Kidney (tissue), 14 donors: ENCODE results near the gene TXNDC5. TPM values are rescaled to one million over a fixed set of nuclear protein-coding genes. Genes with fewer than 3 reads are reported as not detected.

ENCODE experiments used
- DNase-seq, 5 donors: peaks; one replicate each; pipeline ENCODE4 v3.0.0-alpha.2; 2013 to 2020
- FAIRE-seq: peaks from 2 replicates; lab custom pipeline; 2012; peaks lifted over from hg19 to GRCh38; lab: Jason Lieb, UNC
- H3K27ac ChIP-seq, 2 donors: one replicate each; pipeline ENCODE4 v1.7.0; 2013; ENCODE audit warnings: low read depth in 2 of 2, low read length in 2 of 2, inconsistent platforms in 1 of 2
- H3K27me3 ChIP-seq: one replicate; pipeline ENCODE4 v1.7.1; 2013; ENCODE audit warnings: low read length, inconsistent platforms; ENCODE audit not compliant: control insufficient read depth, insufficient read depth
- H3K36me3 ChIP-seq, 3 donors: one replicate each; pipeline versions ENCODE4 v1.7.0 to v1.7.1; 2013; ENCODE audit warnings: low read length in 3 of 3, control low read depth in 1 of 3, inconsistent platforms in 1 of 3; ENCODE audit not compliant: insufficient read depth in 3 of 3, control insufficient read depth in 2 of 3
- H3K4me1 ChIP-seq, 3 donors: one replicate each; pipeline versions ENCODE4 v1.7.0 to v1.7.1; 2013; ENCODE audit warnings: low read length in 3 of 3, inconsistent platforms in 1 of 3, low read depth in 1 of 3; ENCODE audit not compliant: control insufficient read depth in 2 of 3, insufficient read depth in 2 of 3
- H3K4me3 ChIP-seq, 3 donors: one replicate each; pipeline versions ENCODE4 v1.7.0 to v1.8.1; 2013; ENCODE audit warnings: low read length in 3 of 3, control low read depth in 1 of 3, inconsistent platforms in 1 of 3
- H3K9ac ChIP-seq, 3 donors: one replicate each; pipeline versions ENCODE4 v1.7.0 to v1.7.1; 2013; ENCODE audit warnings: low read length in 3 of 3, control low read depth in 1 of 3, inconsistent platforms in 1 of 3
- H3K9me3 ChIP-seq, 3 donors: one replicate each; pipeline versions ENCODE4 v1.7.0 to v1.7.1; 2013; ENCODE audit warnings: low read length in 3 of 3, control low read depth in 1 of 3, inconsistent platforms in 1 of 3; ENCODE audit not compliant: control insufficient read depth in 2 of 3, insufficient read depth in 1 of 3
- CTCF ChIP-seq: IDR thresholded peaks from 3 replicates; pipeline ENCODE4 v1.5.1; 2012; ENCODE audit warnings: mild to moderate bottlenecking, moderate library complexity, borderline replicate concordance; ENCODE audit not compliant: insufficient read depth; ENCODE audit errors: extremely low read depth
- intact Hi-C: fragments of 100-400 bp; cut with DNase I; formaldehyde crosslinking; loops from one replicate; pipeline ENCODE4 v1.11.1; 2022
- polyA plus RNA-seq: library from polyadenylated mRNA; stranded (reverse); fragments of 350-450 nt; fragmentation: Illumina TruSeq; extraction: RNeasy Lipid Tissue Mini Kit (QIAGEN cat#74804); gene quantifications from one replicate; pipeline ENCODE4 v1.2.3, GENCODE V29; 2014; ENCODE audit warnings: low read depth, low replicate concordance; ENCODE audit not compliant: insufficient read depth
- total RNA-seq: library from RNA; stranded (reverse); fragmentation: NEBNext Ultra II Directional; extraction: Animal tissue kit (Norgen Biotek cat#: 25700); gene quantifications from one replicate; pipeline ENCODE4 v1.2.1, GENCODE V29; 2021
- donor health status: control.
- donor health status: control.
- donor health status: control.
- donor health status: control.
- donor health status: control.
- donor health status: DM: yes; HTN: yes; CAD: no.
- donor health status: Normal renal cell carcinoma (clear cell type).

The TXNDC5 gene
- total and polyA plus RNA-seq, 2 donors from 2014 or later, result 73.5 to 153 TPM

DNA sequence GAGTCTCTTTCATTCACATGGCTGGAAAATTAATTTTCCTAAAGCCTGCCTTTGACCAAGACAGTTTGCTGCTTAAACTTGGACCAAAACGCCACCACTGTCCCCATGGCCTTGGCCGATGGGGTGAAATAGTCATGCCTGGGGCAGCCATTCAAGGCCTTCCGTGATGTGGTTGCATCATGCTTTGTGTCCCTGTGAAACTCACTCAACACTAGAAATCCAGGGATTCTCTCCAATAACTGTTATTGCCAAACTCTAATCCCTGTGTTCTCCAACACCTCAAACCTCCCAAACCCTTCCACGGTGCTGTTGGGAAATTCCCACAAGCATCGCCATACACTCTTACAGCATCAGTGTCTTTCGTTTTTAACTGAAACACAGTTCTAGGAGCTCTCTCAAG lies 1.4 kb upstream of the TXNDC5 start:
- Histone ChIP-seq H3K27ac (no peak overlapping the region), H3K36me3 (no peaks in the 10 kb centered on the region), H3K9ac (no peak overlapping the region), H3K4me3 (no peak overlapping the region), H3K27me3 (no peaks in the 10 kb centered on the region), H3K4me1 (peaks cover 0 to 13% (median 12%) of the 10 kb centered on the region in 3 donors), H3K9me3 (no peaks in the 10 kb centered on the region)
- TF ChIP-seq CTCF, result no peak
- intact Hi-C loops, result no loop called here
- FAIRE-seq (no peak), DNase-seq (no peak)

- no peaks in the 10 kb centered on the region for H3K36me3 ChIP-seq
- DNase-seq, result peak in 3 of 5 donors; percentile 23 to 66 (median 40)
- H3K4me3 ChIP-seq, result peak overlapping the region in 2 of 3 donors; percentile 67 to 69
- no peaks in the 10 kb centered on the region for H3K27me3 ChIP-seq
- intact Hi-C loops, result no loop called here
- no peak overlapping the region for H3K27ac ChIP-seq
- no peak for FAIRE-seq
- peak overlapping the region in 1 of 3 donors; percentile 72 for H3K9ac ChIP-seq
- TF ChIP-seq CTCF, result no peak
- no peaks in the 10 kb centered on the region for H3K9me3 ChIP-seq
- peaks cover 0 to 17% (median 15%) of the 10 kb centered on the region in 3 donors for H3K4me1 ChIP-seq
These were observed 747 bp upstream of the TXNDC5 start for GRCh38 chr6:7911345-7911725.

DNA sequence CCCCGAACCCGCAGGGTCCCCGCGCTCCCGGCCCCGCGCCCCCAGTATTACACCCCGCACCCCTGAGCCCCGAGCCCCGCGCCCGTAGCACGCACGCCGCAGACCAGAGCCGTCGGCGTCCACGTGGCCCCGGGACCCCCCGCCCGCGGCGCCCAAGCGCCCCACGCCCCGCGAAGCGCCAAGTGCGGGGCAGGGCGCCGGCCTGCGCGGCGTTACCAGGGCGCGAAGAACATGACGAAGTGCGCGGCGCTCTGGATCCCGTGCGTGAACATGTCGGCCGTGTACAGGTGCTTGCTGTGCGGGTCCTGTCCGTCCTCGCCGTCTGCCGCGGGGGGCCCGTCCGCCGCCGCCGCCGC lies 312 bp downstream of the TXNDC5 start:
- FAIRE-seq (no peak), DNase-seq (no peak)
- Histone ChIP-seq H3K36me3 (no peaks in the 10 kb centered on the region), H3K9me3 (no peaks in the 10 kb centered on the region), H3K27ac (peak overlapping the region in 1 of 2 donors; percentile 43), H3K9ac (no peak overlapping the region), H3K27me3 (no peaks in the 10 kb centered on the region), H3K4me1 (peaks cover 0 to 17% (median 15%) of the 10 kb centered on the region in 3 donors), H3K4me3 (peak overlapping the region; percentile 25 to 44 (median 30))
- intact Hi-C loops, result no loop called here
- TF ChIP-seq CTCF, result no peak
